Esophagus muscularis mucosa (tissue), 4 donors: ENCODE measurements around the gene MMP14. TPM values are rescaled to one million over a fixed set of nuclear protein-coding genes. Genes with fewer than 3 reads are reported as not detected.

Experiments used
- DNase-seq: peaks from one replicate; pipeline ENCODE4 v3.0.0-alpha.2; 2017; ENCODE audit errors: extremely low spot score
- H3K27ac ChIP-seq, 4 donors: fragments of 200-600 bp; sonication (generic); replicated peaks in 1 of 4; 1 replicate in 3 of 4; 2 replicates in 1 of 4; pipeline ENCODE4 v1.5.1; 2016 to 2019; ENCODE audit warnings: mild to moderate bottlenecking in 1 of 4
- H3K27me3 ChIP-seq, 4 donors: fragments of 200-600 bp; sonication (generic); one replicate each; pipeline versions ENCODE4 v1.5.1 to v1.6.0; 2016 to 2019
- H3K36me3 ChIP-seq, 4 donors: fragments of 200-600 bp; sonication (generic); one replicate each; pipeline ENCODE4 v1.5.1; 2016 to 2019
- H3K4me1 ChIP-seq, 4 donors: fragments of 200-600 bp; sonication (generic); one replicate each; pipeline ENCODE4 v1.5.1; 2016 to 2019
- H3K4me3 ChIP-seq, 4 donors: fragments of 200-600 bp; sonication (generic); 1 replicate in 2 of 4; 2 replicates in 2 of 4; pipeline ENCODE4 v1.5.1; 2016 to 2019; ENCODE audit warnings: mild to moderate bottlenecking in 4 of 4, moderate library complexity in 1 of 4
- H3K9me3 ChIP-seq, 4 donors: fragments of 200-600 bp; sonication (generic); 1 replicate in 3 of 4; 2 replicates in 1 of 4; pipeline ENCODE4 v1.5.1; 2016 to 2019
- CTCF ChIP-seq, 3 experiments: fragments of 200-600 bp in 2 of 3; fragments of 450-650 bp in 1 of 3; sonication (generic) in 2 of 3; IDR thresholded peaks; one replicate each; pipeline ENCODE4 v1.5.1; 2017 to 2019; ENCODE audit warnings: antibody characterized with exemption in 3 of 3, mild to moderate bottlenecking in 2 of 3, moderate library complexity in 1 of 3
- EP300 ChIP-seq: sonication (generic); formaldehyde crosslinking; IDR thresholded peaks from one replicate; pipeline ENCODE4 v1.6.1; 2017; ENCODE audit warnings: antibody characterized with exemption
- POLR2A ChIP-seq: fragments of 450-650 bp; IDR thresholded peaks from one replicate; pipeline ENCODE4 v1.6.1; 2017; ENCODE audit warnings: antibody characterized with exemption, moderate library complexity, mild to moderate bottlenecking, low read depth
- POLR2AphosphoS5 ChIP-seq, 2 donors: sonication (generic); formaldehyde crosslinking; IDR thresholded peaks; one replicate each; pipeline ENCODE4 v1.6.1; 2017; ENCODE audit warnings: antibody characterized with exemption in 2 of 2
- WGBS: methylation state at CpG from one replicate; pipeline ENCODE4 v1.1.5; 2018; 5-methylcytosine and 5-hydroxymethylcytosine counted together
- intact Hi-C: fragments of 100-400 bp; cut with DNase I; formaldehyde crosslinking; loops from one replicate; pipeline ENCODE4 v1.15.1; 2023
- total RNA-seq, 4 donors: library from RNA; depleted of rRNA; stranded (reverse); fragments of >200 nt; gene quantifications; one replicate each; pipeline versions ENCODE4 v1.1.0 to v1.2.1, GENCODE V29; 2016

MMP14 gene
- total RNA-seq, 4 donors from 2014 or later: 83.9 to 149 (median 123) TPM

- H3K4me3 ChIP-seq: no peak overlapping the region
- no peaks in the 10 kb centered on the region for H3K4me1 ChIP-seq
- no peak for DNase-seq
- intact Hi-C loops: no loop called here
- TF ChIP-seq CTCF (IDR thresholded peaks at IDR 0.05) (no peak), POLR2A (no peak), POLR2AphosphoS5 (IDR thresholded peaks at IDR 0.05) (no peak), EP300 (no peak)
- 78% methylated on average over 5 of the region's 5 CpGs for WGBS
- no peak overlapping the region for H3K27ac ChIP-seq
- no peaks in the 10 kb centered on the region for H3K36me3 ChIP-seq
- no peaks in the 10 kb centered on the region for H3K27me3 ChIP-seq
- H3K9me3 ChIP-seq: no peaks in the 10 kb centered on the region
Measured at GRCh38 chr14:22793976-22794375, 42.4 kb upstream of the MMP14 start.

GRCh38 chr14:22794551-22794951, 41.8 kb upstream of the MMP14 start:
- no peaks in the 10 kb centered on the region for H3K27me3 ChIP-seq
- no peak overlapping the region for H3K4me3 ChIP-seq
- no peak for DNase-seq
- intact Hi-C loops: no loop called here
- no peaks in the 10 kb centered on the region for H3K9me3 ChIP-seq
- H3K4me1 ChIP-seq: no peaks in the 10 kb centered on the region
- no peak overlapping the region for H3K27ac ChIP-seq
- TF ChIP-seq POLR2AphosphoS5 (IDR thresholded peaks at IDR 0.05) (no peak), EP300 (no peak), POLR2A (no peak), CTCF (IDR thresholded peaks at IDR 0.05) (no peak)
- H3K36me3 ChIP-seq: no peaks in the 10 kb centered on the region
- 76% methylated on average over 3 of the region's 7 CpGs for WGBS

GRCh38 chr14:22796087-22796707, 40.2 kb upstream of the MMP14 start:
- DNase-seq: no peak
- Histone ChIP-seq H3K27me3 (no peaks in the 10 kb centered on the region), H3K36me3 (no peaks in the 10 kb centered on the region), H3K27ac (no peak overlapping the region), H3K4me3 (no peak overlapping the region), H3K4me1 (no peaks in the 10 kb centered on the region), H3K9me3 (no peaks in the 10 kb centered on the region)
- 66% methylated on average over 5 of the region's 5 CpGs for WGBS
- TF ChIP-seq EP300: no peak
- no peak for TF ChIP-seq POLR2A
- TF ChIP-seq POLR2AphosphoS5 (IDR thresholded peaks at IDR 0.05): no peak
- no peak for TF ChIP-seq CTCF (IDR thresholded peaks at IDR 0.05)
- intact Hi-C loops: no loop called here

- H3K27me3 ChIP-seq: no peaks in the 10 kb centered on the region
- intact Hi-C loops: no loop called here
- H3K4me3 ChIP-seq: no peak overlapping the region
- TF ChIP-seq POLR2AphosphoS5 (IDR thresholded peaks at IDR 0.05) (no peak), POLR2A (no peak), CTCF (IDR thresholded peaks at IDR 0.05) (no peak), EP300 (no peak)
- no peaks in the 10 kb centered on the region for H3K9me3 ChIP-seq
- no peak overlapping the region for H3K27ac ChIP-seq
- no peak for DNase-seq
- H3K4me1 ChIP-seq: no peaks in the 10 kb centered on the region
- 56% methylated on average over 5 of the region's 5 CpGs for WGBS
- H3K36me3 ChIP-seq: no peaks in the 10 kb centered on the region
Measured at GRCh38 chr14:22797017-22797917, 39.1 kb upstream of the MMP14 start.
